ENCODE results near the gene HBA2. TPM values are rescaled to one million over a fixed set of nuclear protein-coding genes. Genes with fewer than 3 reads are reported as not detected.
"Not testable (repeated sequence)": the region's sequence is repeated elsewhere in the genome, so short reads cannot be mapped to it uniquely, and the experiment has no call there.

Gene HBA2
- total RNA-seq, 2 donors from 2014 or later, result not detected

DNA sequence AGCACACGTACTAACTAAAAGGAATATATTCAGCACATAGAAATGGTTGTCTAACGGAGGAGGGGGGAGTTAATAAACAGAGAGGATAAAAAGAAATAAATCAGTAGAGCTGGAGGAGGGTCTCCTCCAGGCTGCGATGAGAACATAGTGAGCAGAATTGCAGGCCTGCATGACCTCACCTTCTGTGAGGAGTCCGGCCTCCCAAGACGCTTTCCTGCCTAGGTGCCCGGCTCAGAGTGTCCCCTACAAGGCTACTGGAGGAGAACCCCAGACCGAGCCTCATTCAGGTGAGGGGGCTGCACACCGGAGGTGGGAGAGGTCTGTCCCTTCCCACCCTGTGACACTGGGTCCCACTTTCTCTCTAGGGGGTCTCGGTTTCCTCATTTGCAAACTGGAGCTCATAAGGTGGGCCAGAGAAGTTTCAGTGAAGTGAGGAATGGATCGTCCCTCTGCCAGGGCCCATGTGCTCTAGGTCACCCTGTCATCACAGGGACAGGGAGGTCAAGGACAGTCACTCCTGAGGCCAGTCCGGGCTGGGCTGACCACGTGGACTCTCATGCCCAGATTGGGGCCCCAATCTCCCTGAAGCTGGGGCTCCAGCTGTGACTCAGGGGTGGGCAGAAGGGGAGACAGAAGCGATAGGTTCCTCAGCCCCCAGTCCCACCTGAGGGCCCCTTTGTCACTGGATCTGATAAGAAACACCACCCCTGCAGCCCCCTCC is 10.2 kb upstream of the HBA2 start:
- no peaks in the 10 kb centered on the region for H3K9me3 Mint-ChIP-seq
- ATAC-seq (replicated peaks in 1 of 2), result no peak
- peaks cover 36% of the 10 kb centered on the region for H3K27me3 Mint-ChIP-seq (ENCODE audit: low read depth)
- no peaks in the 10 kb centered on the region for H3K36me3 Mint-ChIP-seq (ENCODE audit: insufficient read depth in 2 of 2)
- H3K4me1 Mint-ChIP-seq (ENCODE audit: low read depth), result no peaks in the 10 kb centered on the region
- H3K27ac Mint-ChIP-seq, result no peak overlapping the region
- H3K4me3 Mint-ChIP-seq, result no peak overlapping the region
- DNase-seq, result no peak

DNA sequence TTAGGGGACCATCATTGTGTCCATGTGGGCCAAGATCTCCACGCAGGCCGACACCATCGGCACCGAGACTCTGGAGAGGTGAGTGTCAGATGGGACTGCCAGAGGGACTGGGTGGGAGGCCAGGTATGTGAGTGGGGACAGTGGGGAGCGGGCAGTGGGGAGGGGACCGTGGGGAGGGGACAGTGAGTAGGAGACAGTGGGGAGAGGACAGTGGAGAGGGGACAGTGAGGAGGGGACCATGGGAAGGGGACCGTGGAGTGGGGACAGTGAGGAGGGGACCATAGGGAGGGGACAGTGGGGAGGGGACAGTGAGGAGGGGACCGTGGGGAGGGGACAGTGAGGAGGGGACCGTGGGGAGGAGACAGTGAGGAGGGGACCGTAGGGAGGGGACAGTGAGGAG is 9.5 kb upstream of the HBA2 start:
- H3K27me3 Mint-ChIP-seq (ENCODE audit: low read depth), result peaks cover 36% of the 10 kb centered on the region
- H3K36me3 Mint-ChIP-seq (ENCODE audit: insufficient read depth in 2 of 2); H3K27ac Mint-ChIP-seq; DNase-seq; ATAC-seq (replicated peaks in 1 of 2); H3K4me3 Mint-ChIP-seq; H3K4me1 Mint-ChIP-seq (ENCODE audit: low read depth); H3K9me3 Mint-ChIP-seq: not testable (repeated sequence)

DNA sequence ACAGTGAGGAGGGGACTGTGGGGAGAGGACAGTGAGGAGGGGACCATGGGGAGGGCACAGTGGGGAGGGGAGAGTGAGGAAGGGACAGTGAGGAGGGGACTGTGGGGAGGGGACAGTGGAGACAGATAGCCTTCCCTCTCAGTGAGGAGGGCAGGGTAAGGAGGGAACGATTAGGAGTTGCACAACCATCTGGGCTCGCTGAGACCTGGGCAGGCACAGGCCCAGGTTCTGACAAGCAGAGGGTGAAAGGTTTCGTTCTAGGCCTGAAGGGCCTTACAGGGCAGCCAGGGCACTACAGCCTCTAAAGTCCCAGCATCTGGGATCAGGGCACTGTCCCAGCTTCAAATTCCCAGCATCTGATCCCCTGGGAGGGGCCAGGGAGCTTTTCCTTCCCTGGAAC is 9.0 kb upstream of the HBA2 start:
- ATAC-seq (replicated peaks in 1 of 2), result not testable (repeated sequence)
- peaks cover 38% of the 10 kb centered on the region for H3K27me3 Mint-ChIP-seq (ENCODE audit: low read depth)

DNA sequence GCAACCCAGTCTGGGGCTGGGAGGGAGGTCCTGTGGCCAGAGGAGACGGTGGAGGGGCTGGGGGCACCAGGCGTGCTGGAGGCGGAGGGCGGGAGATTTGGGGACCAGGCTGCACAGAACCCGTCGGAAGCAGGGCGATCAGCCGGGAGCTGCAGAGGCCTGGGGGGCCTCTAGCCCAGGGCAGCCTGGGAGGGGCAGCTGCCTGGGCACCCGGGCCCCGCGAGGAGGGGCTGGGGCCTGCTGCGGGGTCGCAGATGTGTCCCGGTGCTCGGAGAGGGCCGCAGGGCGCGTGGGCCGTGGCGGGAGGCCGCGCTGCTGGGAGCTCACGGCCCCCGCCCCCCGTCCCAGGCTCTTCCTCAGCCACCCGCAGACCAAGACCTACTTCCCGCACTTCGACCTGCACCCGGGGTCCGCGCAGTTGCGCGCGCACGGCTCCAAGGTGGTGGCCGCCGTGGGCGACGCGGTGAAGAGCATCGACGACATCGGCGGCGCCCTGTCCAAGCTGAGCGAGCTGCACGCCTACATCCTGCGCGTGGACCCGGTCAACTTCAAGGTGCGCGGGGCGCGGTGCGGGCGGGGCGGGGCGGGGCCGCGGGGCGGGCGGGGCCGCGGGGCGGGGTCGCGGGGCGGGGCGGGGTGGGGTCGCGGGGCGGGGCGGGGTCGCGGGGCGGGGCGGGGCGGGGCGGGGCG is 8.4 kb upstream of the HBA2 start:
- H3K36me3 Mint-ChIP-seq (ENCODE audit: insufficient read depth in 2 of 2); H3K4me3 Mint-ChIP-seq; H3K9me3 Mint-ChIP-seq; DNase-seq; H3K4me1 Mint-ChIP-seq (ENCODE audit: low read depth); H3K27ac Mint-ChIP-seq: not testable (repeated sequence)
- peak; percentile 71 to 74 for ATAC-seq (replicated peaks in 1 of 2)
- peaks cover 40% of the 10 kb centered on the region for H3K27me3 Mint-ChIP-seq (ENCODE audit: low read depth)

More for the DNA sequence above, 9.0 kb upstream of the HBA2 start:
- not testable (repeated sequence) for H3K9me3 Mint-ChIP-seq; H3K36me3 Mint-ChIP-seq (ENCODE audit: insufficient read depth in 2 of 2); H3K27ac Mint-ChIP-seq; H3K4me1 Mint-ChIP-seq (ENCODE audit: low read depth); DNase-seq
- H3K4me3 Mint-ChIP-seq, result peak overlapping the region in 1 of 2 donors; percentile 57

DNA sequence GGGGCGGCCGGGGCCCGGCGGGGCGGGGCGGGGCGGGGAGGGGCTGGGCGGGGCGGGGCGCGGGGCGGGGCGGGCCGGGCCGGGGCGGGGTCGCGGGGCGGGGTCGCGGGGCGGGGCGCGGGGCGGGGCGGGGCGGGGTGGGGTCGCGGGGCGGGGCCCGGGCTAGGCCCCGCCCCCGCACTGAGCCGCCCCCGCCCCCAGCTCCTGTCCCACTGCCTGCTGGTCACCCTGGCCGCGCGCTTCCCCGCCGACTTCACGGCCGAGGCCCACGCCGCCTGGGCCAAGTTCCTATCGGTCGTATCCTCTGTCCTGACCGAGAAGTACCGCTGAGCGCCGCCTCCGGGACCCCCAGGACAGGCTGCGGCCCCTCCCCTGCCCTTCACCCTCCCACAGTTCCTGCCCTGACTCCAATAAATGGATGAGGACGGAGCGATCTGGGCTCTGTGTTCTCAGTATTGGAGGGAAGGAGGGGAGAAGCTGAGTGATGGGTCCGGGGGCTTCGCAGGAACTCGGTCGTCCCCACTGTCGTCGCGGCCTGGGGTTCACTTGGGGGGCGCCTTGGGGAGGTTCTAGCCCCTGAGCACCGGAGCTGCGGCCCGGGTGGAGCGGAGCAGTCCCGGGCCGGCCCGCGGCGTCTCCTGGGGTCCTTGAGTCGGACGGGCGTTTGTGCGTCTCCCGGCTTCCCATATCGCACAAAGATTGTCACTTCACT is 7.7 kb upstream of the HBA2 start:
- Mint-ChIP-seq H3K36me3 (ENCODE audit: insufficient read depth in 2 of 2) (no peaks in the 10 kb centered on the region), H3K27ac (no peak overlapping the region), H3K27me3 (ENCODE audit: low read depth) (peaks cover 42% of the 10 kb centered on the region), H3K4me3 (peak overlapping the region; percentile 68 to 79), H3K9me3 (no peaks in the 10 kb centered on the region), H3K4me1 (ENCODE audit: low read depth) (peaks cover under 1% of the 10 kb centered on the region)
- no peak for DNase-seq
- ATAC-seq (replicated peaks in 1 of 2), result peak; percentile 36 to 52

DNA sequence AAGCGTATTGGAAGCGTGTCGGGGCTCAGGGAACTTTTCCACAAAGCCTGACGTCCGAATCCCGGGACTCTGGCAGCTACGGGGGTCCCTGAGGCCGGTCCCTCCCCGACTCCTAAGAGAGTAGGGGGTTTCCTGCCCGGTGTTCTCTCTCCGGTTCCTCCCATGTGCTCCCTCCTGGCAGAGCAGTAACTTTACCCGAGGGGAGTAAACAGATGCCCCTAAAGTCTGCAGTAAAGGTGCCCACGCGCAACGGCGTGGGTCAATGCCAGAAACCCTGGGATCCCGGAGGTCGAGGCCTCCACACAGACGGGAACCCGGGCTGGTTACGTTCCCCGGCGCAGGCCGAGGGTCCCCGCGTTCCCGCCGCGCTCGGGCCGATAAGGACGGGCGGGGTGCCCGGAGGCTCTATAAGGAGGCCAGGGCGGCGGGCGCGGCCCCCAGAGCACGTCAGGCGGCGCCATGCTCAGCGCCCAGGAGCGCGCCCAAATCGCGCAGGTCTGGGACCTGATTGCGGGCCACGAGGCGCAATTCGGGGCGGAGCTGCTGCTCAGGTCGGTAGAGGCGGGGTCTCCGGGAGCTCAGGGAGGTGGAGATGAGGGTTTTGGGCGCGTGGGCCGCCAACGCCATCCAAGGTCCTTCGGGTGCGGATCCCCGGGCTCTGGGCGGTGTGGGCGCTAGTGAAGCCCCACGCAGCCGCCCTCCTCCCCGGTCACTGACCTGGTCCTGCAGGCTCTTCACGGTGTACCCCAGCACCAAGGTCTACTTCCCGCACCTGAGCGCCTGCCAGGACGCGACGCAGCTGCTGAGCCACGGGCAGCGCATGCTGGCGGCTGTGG is 6.9 kb upstream of the HBA2 start, which contains the start of gene HBM:
HBM (plus strand) TSS at position 440 of the 836 bp plus-strand sequence; CDS start at position 460, 20 bp downstream.
- Mint-ChIP-seq H3K9me3 (no peaks in the 10 kb centered on the region), H3K27me3 (ENCODE audit: low read depth) (peaks cover 50% of the 10 kb centered on the region), H3K4me3 (peak within 1 kb of the TSS; percentile 68 to 79), H3K36me3 (ENCODE audit: insufficient read depth in 2 of 2) (no peaks in the 10 kb centered on the region), H3K4me1 (ENCODE audit: low read depth) (peaks cover 7% of the 10 kb centered on the region), H3K27ac (no peak within 1 kb of the TSS)
- ATAC-seq (replicated peaks in 1 of 2) (peak in 1 of 2 donors; percentile 16), DNase-seq (no peak)

DNA sequence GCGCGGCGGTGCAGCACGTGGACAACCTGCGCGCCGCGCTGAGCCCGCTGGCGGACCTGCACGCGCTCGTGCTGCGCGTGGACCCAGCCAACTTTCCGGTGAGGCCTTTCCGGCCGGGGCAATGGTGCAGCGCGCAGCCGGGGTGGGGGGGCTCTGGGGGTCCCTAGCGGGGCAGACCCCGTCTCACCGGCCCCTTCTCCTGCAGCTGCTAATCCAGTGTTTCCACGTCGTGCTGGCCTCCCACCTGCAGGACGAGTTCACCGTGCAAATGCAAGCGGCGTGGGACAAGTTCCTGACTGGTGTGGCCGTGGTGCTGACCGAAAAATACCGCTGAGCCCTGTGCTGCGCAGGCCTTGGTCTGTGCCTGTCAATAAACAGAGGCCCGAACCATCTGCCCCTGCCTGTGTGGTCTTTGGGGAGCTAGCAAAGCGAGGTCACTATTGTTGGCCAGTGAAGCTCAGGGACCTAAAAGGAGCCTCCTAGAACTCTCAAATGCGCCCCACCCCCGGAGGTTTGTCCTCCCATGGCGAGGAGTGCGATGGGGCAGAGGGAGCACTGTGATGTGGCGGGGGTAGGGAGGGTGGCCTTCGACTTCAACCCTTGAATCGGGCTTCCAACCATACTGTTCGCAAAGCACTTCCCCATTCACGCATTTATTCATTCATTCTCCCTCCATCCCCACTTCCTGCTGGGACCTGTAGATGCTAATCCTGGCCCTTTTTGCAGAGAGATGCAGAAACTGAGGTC is 6.1 kb upstream of the HBA2 start:
- ATAC-seq (replicated peaks in 1 of 2) (no peak), DNase-seq (no peak)
- no peaks in the 10 kb centered on the region for H3K9me3 Mint-ChIP-seq
- H3K36me3 Mint-ChIP-seq (ENCODE audit: insufficient read depth in 2 of 2), result no peaks in the 10 kb centered on the region
- peaks cover 10% of the 10 kb centered on the region for H3K4me1 Mint-ChIP-seq (ENCODE audit: low read depth)
- no peak overlapping the region for H3K27ac Mint-ChIP-seq
- H3K27me3 Mint-ChIP-seq (ENCODE audit: low read depth), result peaks cover 56% of the 10 kb centered on the region
- peak overlapping the region; percentile 65 to 79 for H3K4me3 Mint-ChIP-seq

DNA sequence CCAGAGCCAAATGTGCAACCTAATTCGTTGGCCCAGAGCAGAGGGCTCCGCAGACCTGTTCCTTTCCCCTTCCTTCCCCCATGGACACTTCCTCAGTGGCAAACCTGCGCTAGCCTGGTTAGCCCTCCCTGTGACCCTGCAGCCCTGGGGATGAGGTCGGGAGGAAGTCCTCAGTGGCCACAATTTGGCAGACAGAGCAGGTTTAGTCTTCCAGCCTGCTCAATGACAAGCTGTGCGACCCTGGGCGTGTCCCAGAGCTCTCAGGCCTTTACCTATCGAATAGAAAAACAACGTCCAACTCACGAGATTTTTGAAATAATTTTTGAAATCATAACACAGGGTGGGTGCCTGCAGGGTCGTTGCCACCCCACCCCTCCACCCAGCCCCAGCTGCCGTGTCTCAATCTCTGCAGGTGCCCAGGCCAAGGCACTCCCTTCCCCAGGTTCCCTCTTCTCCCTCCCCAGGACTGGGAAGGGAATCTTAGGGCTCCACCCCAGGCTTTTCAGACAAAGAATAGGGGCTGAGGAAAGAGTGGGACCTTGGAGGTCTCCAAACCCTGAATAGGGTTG is 5.5 kb upstream of the HBA2 start:
- H3K9me3 Mint-ChIP-seq, result no peaks in the 10 kb centered on the region
- ATAC-seq (replicated peaks in 1 of 2) (no peak), DNase-seq (no peak)
- no peak overlapping the region for H3K27ac Mint-ChIP-seq
- no peaks in the 10 kb centered on the region for H3K36me3 Mint-ChIP-seq (ENCODE audit: insufficient read depth in 2 of 2)
- H3K27me3 Mint-ChIP-seq (ENCODE audit: low read depth), result peaks cover 57% of the 10 kb centered on the region
- peak overlapping the region; percentile 31 to 65 for H3K4me3 Mint-ChIP-seq
- peaks cover 10% of the 10 kb centered on the region for H3K4me1 Mint-ChIP-seq (ENCODE audit: low read depth)

DNA sequence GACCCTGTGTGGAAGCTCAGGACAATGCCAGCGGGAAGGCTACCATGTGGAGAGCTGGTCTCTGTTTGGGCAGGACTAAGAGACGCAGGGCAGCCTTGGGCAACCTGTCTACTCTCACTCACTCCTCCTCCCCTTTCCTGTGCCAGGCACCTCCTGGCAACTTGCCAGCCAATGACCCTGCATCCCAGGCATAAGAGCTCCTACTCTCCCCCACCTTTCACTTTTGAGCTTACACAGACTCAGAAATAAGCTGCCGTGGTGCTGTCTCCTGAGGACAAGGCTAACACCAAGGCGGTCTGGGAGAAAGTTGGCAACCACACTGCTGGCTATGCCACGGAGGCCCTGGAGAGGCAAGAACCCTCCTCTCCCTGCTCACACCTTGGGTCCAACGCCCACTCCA is 4.3 kb upstream of the HBA2 start:
- no peaks in the 10 kb centered on the region for H3K9me3 Mint-ChIP-seq

DNA sequence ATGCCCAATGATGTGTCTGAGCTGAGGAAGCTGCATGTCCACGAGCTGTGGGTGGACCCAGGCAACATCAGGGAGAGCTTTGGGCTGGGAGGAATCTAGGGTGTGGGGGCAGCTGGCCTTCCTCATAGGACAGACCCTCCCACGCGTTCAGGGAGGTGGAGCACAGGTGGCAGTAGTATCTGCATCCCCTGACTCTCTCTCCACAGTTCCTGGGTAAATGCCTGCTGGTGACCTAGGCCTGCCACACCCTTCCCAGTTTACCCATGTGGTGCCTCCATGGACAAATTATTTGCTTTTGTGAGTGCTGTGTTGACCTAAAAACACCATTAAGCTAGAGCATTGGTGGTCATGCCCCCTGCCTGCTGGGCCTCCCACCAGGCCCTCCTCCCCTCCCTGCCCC is 3.7 kb upstream of the HBA2 start:
- peaks cover 63% of the 10 kb centered on the region for H3K27me3 Mint-ChIP-seq (ENCODE audit: low read depth)
- H3K36me3 Mint-ChIP-seq (ENCODE audit: insufficient read depth in 2 of 2), result no peaks in the 10 kb centered on the region
- peaks cover 10% of the 10 kb centered on the region for H3K4me1 Mint-ChIP-seq (ENCODE audit: low read depth)
- no peak overlapping the region for H3K27ac Mint-ChIP-seq
- ATAC-seq (replicated peaks in 1 of 2) (no peak), DNase-seq (no peak)
- no peak overlapping the region for H3K4me3 Mint-ChIP-seq
- H3K9me3 Mint-ChIP-seq, result no peaks in the 10 kb centered on the region

More for the DNA sequence above, 4.3 kb upstream of the HBA2 start:
- no peak for ATAC-seq (replicated peaks in 1 of 2)
- H3K27ac Mint-ChIP-seq, result no peak overlapping the region
- no peak for DNase-seq
- H3K27me3 Mint-ChIP-seq (ENCODE audit: low read depth), result peaks cover 57% of the 10 kb centered on the region
- peaks cover 10% of the 10 kb centered on the region for H3K4me1 Mint-ChIP-seq (ENCODE audit: low read depth)
- H3K4me3 Mint-ChIP-seq, result no peak overlapping the region
- H3K36me3 Mint-ChIP-seq (ENCODE audit: insufficient read depth in 2 of 2), result no peaks in the 10 kb centered on the region

DNA sequence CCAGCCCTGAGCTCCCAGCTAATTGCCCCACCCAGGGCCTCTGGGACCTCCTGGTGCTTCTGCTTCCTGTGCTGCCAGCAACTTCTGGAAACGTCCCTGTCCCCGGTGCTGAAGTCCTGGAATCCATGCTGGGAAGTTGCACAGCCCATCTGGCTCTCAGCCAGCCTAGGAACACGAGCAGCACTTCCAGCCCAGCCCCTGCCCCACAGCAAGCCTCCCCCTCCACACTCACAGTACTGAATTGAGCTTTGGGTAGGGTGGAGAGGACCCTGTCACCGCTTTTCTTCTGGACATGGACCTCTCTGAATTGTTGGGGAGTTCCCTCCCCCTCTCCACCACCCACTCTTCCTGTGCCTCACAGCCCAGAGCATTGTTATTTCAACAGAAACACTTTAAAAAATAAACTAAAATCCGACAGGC is 2.6 kb upstream of the HBA2 start:
- not testable (repeated sequence) for ATAC-seq (replicated peaks in 1 of 2); H3K36me3 Mint-ChIP-seq (ENCODE audit: insufficient read depth in 2 of 2); DNase-seq; H3K4me3 Mint-ChIP-seq; H3K9me3 Mint-ChIP-seq; H3K27ac Mint-ChIP-seq; H3K4me1 Mint-ChIP-seq (ENCODE audit: low read depth)
- peaks cover 74% of the 10 kb centered on the region for H3K27me3 Mint-ChIP-seq (ENCODE audit: low read depth)

DNA sequence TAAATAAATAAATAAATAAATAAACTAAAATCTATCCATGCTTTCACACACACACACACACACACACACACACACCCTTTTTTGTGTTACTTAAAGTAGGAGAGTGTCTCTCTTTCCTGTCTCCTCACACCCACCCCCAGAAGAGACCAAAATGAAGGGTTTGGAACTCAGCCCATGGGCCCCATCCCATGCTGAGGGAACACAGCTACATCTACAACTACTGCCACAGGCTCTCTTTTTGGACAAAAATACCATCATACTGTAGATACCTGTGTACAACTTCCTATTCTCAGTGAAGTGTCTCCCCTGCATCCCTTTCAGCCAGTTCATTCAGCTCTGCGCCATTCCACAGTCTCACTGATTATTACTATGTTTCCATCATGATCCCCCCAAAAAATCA is 1.9 kb upstream of the HBA2 start:
- Mint-ChIP-seq H3K27ac (no peak overlapping the region), H3K36me3 (ENCODE audit: insufficient read depth in 2 of 2) (no peaks in the 10 kb centered on the region), H3K4me1 (ENCODE audit: low read depth) (peaks cover 10% of the 10 kb centered on the region), H3K9me3 (no peaks in the 10 kb centered on the region), H3K27me3 (ENCODE audit: low read depth) (peaks cover 81% of the 10 kb centered on the region), H3K4me3 (no peak overlapping the region)
- DNase-seq (no peak), ATAC-seq (replicated peaks in 1 of 2) (no peak)
